Keratinocyte (primary cell): ENCODE data around the gene FGF5. TPM values are rescaled to one million over a fixed set of nuclear protein-coding genes. Genes with fewer than 3 reads are reported as not detected.

Experiments
- DNase-seq: peaks from one replicate; pipeline ENCODE4 v3.0.0-alpha.2; 2011; ENCODE audit warnings: low read depth, missing footprints, low spot score
- FAIRE-seq: peaks from 2 replicates; lab custom pipeline; 2011; peaks lifted over from hg19 to GRCh38; lab: Jason Lieb, UNC
- H2AFZ ChIP-seq: 2 replicates; pipeline ENCODE4 v1.6.0; 2012; ENCODE audit warnings: low read length, control low read depth, inconsistent platforms; ENCODE audit not compliant: control insufficient read depth
- H3K27ac ChIP-seq: 2 replicates; pipeline ENCODE4 v1.5.1; 2011; ENCODE audit warnings: low read length; ENCODE audit not compliant: control insufficient read depth, insufficient read depth
- H3K27me3 ChIP-seq: 3 replicates; pipeline ENCODE4 v1.6.0; 2011; ENCODE audit warnings: low read length; ENCODE audit not compliant: control insufficient read depth, insufficient read depth; ENCODE audit errors: extremely low read depth
- H3K36me3 ChIP-seq, 2 experiments: 2 replicates in 1 of 2; 3 replicates in 1 of 2; pipeline ENCODE4 v1.5.1; 2011; ENCODE audit warnings: low read length in 2 of 2, mild to moderate bottlenecking in 1 of 2; ENCODE audit not compliant: control insufficient read depth in 2 of 2, insufficient read depth in 2 of 2; ENCODE audit errors: extremely low read depth in 1 of 2
- H3K4me1 ChIP-seq: 3 replicates; pipeline ENCODE4 v1.5.1; 2011; ENCODE audit warnings: low read length; ENCODE audit not compliant: control insufficient read depth, insufficient read depth; ENCODE audit errors: extremely low read depth
- H3K4me2 ChIP-seq: 3 replicates; pipeline ENCODE4 v1.6.0; 2011; ENCODE audit warnings: low read depth, low read length; ENCODE audit not compliant: control insufficient read depth, insufficient read depth; ENCODE audit errors: extremely low read depth
- H3K4me3 ChIP-seq, 3 experiments: fragments of 200-600 bp in 1 of 3; sonication (generic) in 1 of 3; 2 replicates in 2 of 3; 3 replicates in 1 of 3; pipeline ENCODE4 v1.5.1; 2011 to 2016; ENCODE audit warnings: low read length in 3 of 3, mild to moderate bottlenecking in 3 of 3, control low read depth in 2 of 3, inconsistent platforms in 1 of 3, low read depth in 1 of 3, mixed read lengths in 1 of 3, mixed run types in 1 of 3, moderate library complexity in 1 of 3; ENCODE audit not compliant: control insufficient read depth in 2 of 3, insufficient read depth in 2 of 3; ENCODE audit errors: extremely low read depth in 1 of 3
- H3K79me2 ChIP-seq: 2 replicates; pipeline ENCODE4 v1.6.0; 2012; ENCODE audit warnings: low read length; ENCODE audit not compliant: control insufficient read depth, insufficient read depth
- H3K9ac ChIP-seq: 3 replicates; pipeline ENCODE4 v1.6.0; 2011; ENCODE audit warnings: low read length; ENCODE audit not compliant: control insufficient read depth, insufficient read depth; ENCODE audit errors: extremely low read depth
- H3K9me1 ChIP-seq: 3 replicates; pipeline ENCODE4 v1.6.0; 2011; ENCODE audit warnings: low read length; ENCODE audit not compliant: control insufficient read depth, insufficient read depth; ENCODE audit errors: extremely low read depth
- H3K9me3 ChIP-seq: 2 replicates; pipeline ENCODE4 v1.5.1; 2012; ENCODE audit warnings: low read depth, low read length; ENCODE audit not compliant: control insufficient read depth
- H4K20me1 ChIP-seq: 3 replicates; pipeline ENCODE4 v1.6.0; 2011; ENCODE audit warnings: low read length; ENCODE audit not compliant: control insufficient read depth, insufficient read depth; ENCODE audit errors: extremely low read depth
- CTCF ChIP-seq, 3 experiments: IDR thresholded peaks in 1 of 3; conservative IDR thresholded peaks in 1 of 3; optimal IDR thresholded peaks in 1 of 3; 2 replicates in 2 of 3; 3 replicates in 1 of 3; pipeline versions ENCODE3 to v1.5.1; 2011; ENCODE audit warnings: low read length in 3 of 3, mild to moderate bottlenecking in 3 of 3, moderate library complexity in 2 of 3, control low read depth in 1 of 3, inconsistent platforms in 1 of 3; ENCODE audit not compliant: insufficient read depth in 2 of 3; ENCODE audit errors: extremely low read depth in 1 of 3
- EZH2 ChIP-seq: IDR thresholded peaks from one replicate; pipeline ENCODE4 v1.6.1; 2012; ENCODE audit warnings: inconsistent platforms, mild to moderate bottlenecking, low read length, moderate library complexity
- dilution Hi-C: fragments of 300-500 bp; cut with MboI; formaldehyde crosslinking; loops from one replicate; pipeline ENCODE4 v1.7.0; 2020; ENCODE audit warnings: low sequenced_read_pairs; ENCODE audit not compliant: extremely low pct_ligation_motif_present
- polyA plus RNA-seq, 5 experiments: library from polyadenylated mRNA; depleted of rRNA in 3 of 5; stranded (reverse) in 3 of 5; stranded (forward) in 1 of 5; unstranded in 1 of 5; fragments of >200 nt; gene quantifications; 1 replicate in 1 of 5; 2 replicates in 3 of 5; 3 replicates in 1 of 5; pipeline versions ENCODE4 v1.2.1 to v1.2.3, GENCODE V29; 2011 to 2012; ENCODE audit warnings: missing spikeins in 2 of 5, low read depth in 1 of 5, low replicate concordance in 1 of 5

FGF5 gene
- polyA plus RNA-seq, 1 donor (not counting 4 experiments of a cell fraction or from before 2014, with no cell fraction given) = 3.9 TPM

GRCh38 chr4:80321341-80321740 lies 54.9 kb downstream of the FGF5 start:
- peaks cover 4% of the 10 kb centered on the region for H3K4me1 ChIP-seq
- H3K36me3 ChIP-seq = no peaks in the 10 kb centered on the region
- no peaks in the 10 kb centered on the region for H3K79me2 ChIP-seq
- H3K4me3 ChIP-seq = no peak overlapping the region
- H3K27ac ChIP-seq = no peak overlapping the region
- TF ChIP-seq CTCF (optimal IDR thresholded peaks at IDR 0.05 in 1 of 3, IDR thresholded peaks at IDR 0.05 in 1 of 3, conservative IDR thresholded peaks at IDR 0.05 in 1 of 3; ENCODE audit: extremely low read depth in 1 of 3, insufficient read depth in 2 of 3, low read length in 3 of 3) = no peak
- TF ChIP-seq EZH2 = no peak
- no peaks in the 10 kb centered on the region for H3K9me3 ChIP-seq
- H3K4me2 ChIP-seq = no peak overlapping the region
- H3K27me3 ChIP-seq = no peaks in the 10 kb centered on the region
- FAIRE-seq (no peak), DNase-seq (no peak)
- H4K20me1 ChIP-seq = no peaks in the 10 kb centered on the region
- no peak overlapping the region for H3K9ac ChIP-seq
- H2AFZ ChIP-seq = no peak overlapping the region
- dilution Hi-C loops = no loop called here
- no peaks in the 10 kb centered on the region for H3K9me1 ChIP-seq

DNA sequence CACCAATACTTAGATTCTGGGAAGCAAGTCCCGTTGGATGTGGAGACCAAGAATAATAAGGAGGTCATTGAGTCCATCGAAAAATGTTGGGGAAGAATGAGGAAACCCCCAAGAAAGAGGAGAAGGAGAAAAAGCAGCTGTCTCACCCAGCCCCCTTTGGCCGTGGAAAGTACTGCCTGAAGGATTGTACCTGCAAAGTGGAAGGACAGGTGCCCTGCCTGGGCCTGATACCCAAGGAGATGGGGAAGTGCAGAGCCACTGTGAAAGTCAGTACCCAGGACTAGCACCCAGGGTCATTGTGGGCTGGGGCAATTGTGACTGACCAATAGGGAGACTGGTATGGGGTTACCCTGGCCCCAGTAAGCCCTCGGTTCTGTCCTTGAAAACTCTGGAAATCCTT lies 55.3 kb downstream of the FGF5 start:
- TF ChIP-seq EZH2 (no peak), CTCF (optimal IDR thresholded peaks at IDR 0.05 in 1 of 3, IDR thresholded peaks at IDR 0.05 in 1 of 3, conservative IDR thresholded peaks at IDR 0.05 in 1 of 3; ENCODE audit: extremely low read depth in 1 of 3, insufficient read depth in 2 of 3, low read length in 3 of 3) (peak in 1 of 3 experiments; percentile 24)
- Histone ChIP-seq H3K27me3 (no peaks in the 10 kb centered on the region), H3K79me2 (no peaks in the 10 kb centered on the region), H3K27ac (no peak overlapping the region), H3K36me3 (no peaks in the 10 kb centered on the region), H3K4me1 (peaks cover 4% of the 10 kb centered on the region), H3K4me3 (no peak overlapping the region), H3K4me2 (no peak overlapping the region), H4K20me1 (no peaks in the 10 kb centered on the region), H3K9ac (no peak overlapping the region), H2AFZ (no peak overlapping the region), H3K9me1 (no peaks in the 10 kb centered on the region), H3K9me3 (no peaks in the 10 kb centered on the region)
- DNase-seq = no peak
- dilution Hi-C loops = no loop called here
- FAIRE-seq = no peak
